Dendritic cell treated with granulocyte-macrophage colony-stimulating factor and Interleukin-4, amounts not matched to agents 40 ng/mL and 50 ng/mL, for 4 days (primary cell): ENCODE results near the gene CXCL13.

Experiments used
- H3K27ac Mint-ChIP-seq: one replicate; pipeline ENCODE4 v1.8.0; 2022; ENCODE audit warnings: mild to moderate bottlenecking, mixed read lengths
- H3K27me3 Mint-ChIP-seq: one replicate; pipeline ENCODE4 v1.8.0; 2022; ENCODE audit warnings: mild to moderate bottlenecking, mixed read lengths
- H3K36me3 Mint-ChIP-seq: one replicate; pipeline ENCODE4 v1.8.0; 2022; ENCODE audit warnings: low read depth, mixed read lengths
- H3K4me1 Mint-ChIP-seq: one replicate; pipeline ENCODE4 v1.8.0; 2022; ENCODE audit warnings: low read depth, mixed read lengths
- H3K4me3 Mint-ChIP-seq: one replicate; pipeline ENCODE4 v1.8.0; 2022; ENCODE audit warnings: mild to moderate bottlenecking, moderate library complexity, mixed read lengths
- H3K9me3 Mint-ChIP-seq: one replicate; pipeline ENCODE4 v1.8.0; 2022; ENCODE audit warnings: mixed read lengths
- intact Hi-C: fragments of 100-400 bp; cut with micrococcal nuclease; formaldehyde crosslinking; loops from one replicate; pipeline ENCODE4 v1.15.0; 2022

CXCL13 gene

DNA sequence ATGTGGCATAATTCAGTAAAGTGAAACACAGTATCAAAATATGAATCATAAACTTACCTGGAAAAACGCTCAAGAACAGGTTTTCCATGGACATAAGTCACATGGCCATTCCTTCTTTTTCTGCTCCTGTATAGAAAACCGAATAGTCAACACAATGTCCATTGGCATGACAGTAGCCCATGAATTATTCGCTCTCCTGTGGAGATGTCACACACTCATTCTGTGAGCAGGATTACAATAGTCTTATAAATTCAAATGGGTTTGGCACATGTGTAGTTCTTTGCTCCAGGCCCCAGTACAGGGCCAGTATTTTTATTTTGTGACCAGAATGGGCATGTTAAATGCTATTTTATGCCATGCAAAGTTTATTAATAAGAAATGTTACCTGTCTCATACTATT, 15.1 kb upstream of the CXCL13 start:
- H3K27me3 Mint-ChIP-seq: no peaks in the 10 kb centered on the region
- H3K4me3 Mint-ChIP-seq: no peak overlapping the region
- H3K4me1 Mint-ChIP-seq: peaks cover 10% of the 10 kb centered on the region
- intact Hi-C loops: no loop called here
- no peak overlapping the region for H3K27ac Mint-ChIP-seq
- no peaks in the 10 kb centered on the region for H3K9me3 Mint-ChIP-seq
- no peaks in the 10 kb centered on the region for H3K36me3 Mint-ChIP-seq

DNA sequence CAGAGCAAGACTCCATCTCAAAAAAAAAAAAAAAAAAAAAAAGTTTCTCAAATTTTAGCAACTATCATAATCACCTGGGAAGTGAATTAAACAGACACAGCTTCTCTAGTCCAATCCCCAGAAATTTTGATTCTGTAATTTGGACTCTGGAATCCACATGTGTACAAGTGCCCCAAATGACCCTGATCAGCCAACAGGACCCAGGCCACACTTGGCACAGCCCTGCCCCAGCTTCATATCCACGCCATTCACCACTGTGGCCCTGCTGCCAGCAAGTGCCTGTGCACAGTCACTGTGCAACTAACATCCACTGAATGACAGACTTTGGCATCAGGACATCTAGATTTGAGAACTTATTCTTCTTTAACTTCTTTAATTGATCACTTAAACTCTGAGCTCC, 14.1 kb upstream of the CXCL13 start:
- intact Hi-C loops: no loop called here
- Mint-ChIP-seq H3K27ac (no peak overlapping the region), H3K4me1 (peaks cover 10% of the 10 kb centered on the region), H3K9me3 (no peaks in the 10 kb centered on the region), H3K36me3 (no peaks in the 10 kb centered on the region), H3K27me3 (no peaks in the 10 kb centered on the region), H3K4me3 (no peak overlapping the region)

DNA sequence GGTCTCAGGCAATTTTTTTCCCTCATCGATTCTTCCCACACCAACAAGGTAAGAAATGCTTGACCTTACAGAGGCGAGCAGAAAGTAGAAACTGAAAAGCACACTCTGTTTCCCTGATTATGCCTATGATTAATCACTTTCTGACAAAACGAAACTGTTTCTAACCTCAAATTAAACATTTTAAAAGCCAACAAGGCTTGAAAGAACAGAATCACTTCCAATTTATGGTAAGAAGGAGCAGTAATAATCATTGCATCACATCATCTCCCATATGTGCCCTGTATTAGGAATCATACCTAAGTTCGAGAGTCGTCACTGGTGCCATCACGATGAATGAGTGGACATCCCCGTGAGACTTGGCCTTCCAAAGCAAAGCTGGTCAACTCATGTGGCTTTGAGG, 12.5 kb upstream of the CXCL13 start:
- H3K4me3 Mint-ChIP-seq: no peak overlapping the region
- no peak overlapping the region for H3K27ac Mint-ChIP-seq
- no peaks in the 10 kb centered on the region for H3K9me3 Mint-ChIP-seq
- intact Hi-C loops: no loop called here
- H3K27me3 Mint-ChIP-seq: no peaks in the 10 kb centered on the region
- H3K36me3 Mint-ChIP-seq: no peaks in the 10 kb centered on the region
- H3K4me1 Mint-ChIP-seq: no peaks in the 10 kb centered on the region

DNA sequence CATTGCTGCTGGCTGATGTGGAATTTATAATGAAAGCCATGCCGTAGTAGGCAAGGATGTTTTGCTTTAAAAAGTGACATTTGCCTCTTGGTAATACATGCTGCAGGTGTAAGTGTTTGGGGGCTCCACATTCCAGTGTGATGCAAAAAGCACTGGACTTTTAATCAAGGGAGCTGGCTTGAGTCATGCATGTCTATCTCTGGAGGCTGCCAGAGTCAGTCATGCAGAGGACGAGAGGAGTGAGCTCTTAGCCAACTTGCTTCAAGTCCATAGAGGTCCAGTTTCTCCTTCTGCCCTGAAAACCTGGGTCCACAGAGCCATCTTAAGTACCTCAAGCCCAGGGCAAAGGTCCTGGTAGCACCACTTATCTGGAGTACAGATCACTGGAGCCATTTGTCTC, 11.6 kb upstream of the CXCL13 start:
- H3K27me3 Mint-ChIP-seq: no peaks in the 10 kb centered on the region
- H3K36me3 Mint-ChIP-seq: no peaks in the 10 kb centered on the region
- no peak overlapping the region for H3K4me3 Mint-ChIP-seq
- no peaks in the 10 kb centered on the region for H3K4me1 Mint-ChIP-seq
- intact Hi-C loops: no loop called here
- no peaks in the 10 kb centered on the region for H3K9me3 Mint-ChIP-seq
- no peak overlapping the region for H3K27ac Mint-ChIP-seq

DNA sequence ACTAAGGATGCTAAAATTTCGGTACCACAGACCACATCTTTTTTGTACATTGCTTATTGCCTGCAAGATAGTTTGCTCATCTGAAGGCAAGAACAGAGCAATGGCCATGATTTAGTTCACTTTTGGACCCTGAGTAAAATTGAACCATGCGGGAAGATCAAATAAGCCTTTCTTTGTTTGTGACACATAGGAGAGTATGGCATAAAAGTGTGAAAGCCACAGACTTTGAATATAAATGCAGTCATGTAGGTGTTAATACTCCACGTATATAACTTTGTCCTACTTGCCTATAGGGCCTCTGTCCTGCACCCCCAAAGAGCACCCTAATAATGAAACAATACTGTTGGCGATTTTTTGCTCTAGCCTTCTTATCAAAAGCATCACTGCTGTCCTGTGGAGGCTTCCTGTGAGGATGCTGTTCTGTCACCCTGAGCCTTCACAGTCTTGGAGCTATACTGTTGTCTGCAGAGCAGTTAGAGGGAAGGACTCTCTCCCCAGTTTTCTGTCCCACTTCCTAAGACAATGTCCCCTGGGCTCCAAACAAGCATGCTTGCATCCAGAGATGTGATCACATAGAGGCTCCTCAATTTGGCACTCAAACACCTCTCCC, 10.2 kb upstream of the CXCL13 start:
- H3K27me3 Mint-ChIP-seq: no peaks in the 10 kb centered on the region
- intact Hi-C loops: no loop called here
- H3K9me3 Mint-ChIP-seq: no peaks in the 10 kb centered on the region
- H3K4me3 Mint-ChIP-seq: no peak overlapping the region
- H3K27ac Mint-ChIP-seq: no peak overlapping the region
- H3K4me1 Mint-ChIP-seq: no peaks in the 10 kb centered on the region
- no peaks in the 10 kb centered on the region for H3K36me3 Mint-ChIP-seq

DNA sequence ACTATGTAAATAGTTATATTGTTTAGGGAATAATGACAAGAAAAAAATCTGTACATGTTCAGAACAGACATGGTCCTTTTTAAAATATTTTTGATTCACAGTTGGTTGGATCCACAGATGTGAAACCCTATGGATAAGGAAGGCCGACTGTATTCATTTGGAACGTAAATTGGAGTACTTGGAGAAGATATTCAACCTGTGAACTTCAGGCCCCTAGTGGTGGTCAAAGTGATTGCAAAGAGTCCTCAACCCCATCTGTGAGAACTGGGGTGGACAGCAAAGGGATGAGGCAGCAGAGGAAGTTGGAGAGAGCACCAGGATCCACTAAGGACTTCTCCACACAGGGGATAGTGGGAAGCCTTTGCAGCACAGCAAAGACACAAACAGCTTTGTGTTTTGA, 6.2 kb upstream of the CXCL13 start:
- Mint-ChIP-seq H3K9me3 (no peaks in the 10 kb centered on the region), H3K27me3 (no peaks in the 10 kb centered on the region), H3K4me3 (no peak overlapping the region), H3K4me1 (no peaks in the 10 kb centered on the region), H3K27ac (no peak overlapping the region), H3K36me3 (no peaks in the 10 kb centered on the region)
- intact Hi-C loops: no loop called here

DNA sequence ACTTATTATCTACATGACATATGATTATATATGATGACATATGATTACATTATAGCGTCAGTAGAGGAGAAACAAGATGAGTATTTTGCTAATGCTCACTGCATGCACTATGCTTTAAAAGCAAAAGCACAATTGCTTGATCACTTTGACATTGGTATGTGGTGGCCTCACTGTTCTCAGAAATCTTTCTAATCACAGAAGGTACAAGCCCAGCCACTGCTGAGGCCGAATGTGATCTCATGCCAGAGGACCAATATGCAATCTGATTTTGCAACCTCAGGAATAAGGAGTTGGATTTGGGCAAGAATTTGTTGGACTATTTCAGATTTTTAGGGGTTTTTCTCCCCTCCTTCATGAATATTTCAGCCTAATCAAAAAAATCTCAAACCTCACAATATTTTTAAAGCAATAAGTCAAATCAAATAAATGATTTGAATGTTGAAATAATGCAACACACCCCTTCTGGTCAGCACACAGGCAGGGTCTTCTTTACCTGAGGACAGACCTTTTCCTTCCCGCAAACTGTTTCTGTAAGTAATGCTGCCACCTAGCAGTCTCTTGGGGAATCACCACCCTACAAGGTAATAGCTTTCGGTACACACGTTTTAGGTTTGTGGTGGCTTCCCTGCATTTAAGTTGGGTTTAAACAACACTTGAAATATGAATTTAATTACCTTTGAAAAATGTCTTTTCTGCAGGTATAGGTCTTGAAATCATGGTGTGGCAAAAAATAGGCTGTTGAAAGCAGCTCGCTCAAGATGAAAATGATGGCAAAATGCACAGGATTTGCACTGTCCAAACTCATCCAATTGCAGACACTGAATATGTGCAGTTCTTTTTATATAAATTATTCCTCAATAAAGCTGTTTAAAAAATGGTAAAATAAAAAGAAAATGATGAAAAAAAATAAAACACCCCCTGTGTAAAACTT, 4.8 kb upstream of the CXCL13 start:
- Mint-ChIP-seq H3K9me3 (no peaks in the 10 kb centered on the region), H3K36me3 (no peaks in the 10 kb centered on the region), H3K4me1 (no peaks in the 10 kb centered on the region), H3K27ac (no peak overlapping the region), H3K27me3 (no peaks in the 10 kb centered on the region), H3K4me3 (no peak overlapping the region)
- intact Hi-C loops: loop anchor here (1.0 kb wide), 1 partner anchor 215 kb away; no protein-coding TSS in a partner anchor

DNA sequence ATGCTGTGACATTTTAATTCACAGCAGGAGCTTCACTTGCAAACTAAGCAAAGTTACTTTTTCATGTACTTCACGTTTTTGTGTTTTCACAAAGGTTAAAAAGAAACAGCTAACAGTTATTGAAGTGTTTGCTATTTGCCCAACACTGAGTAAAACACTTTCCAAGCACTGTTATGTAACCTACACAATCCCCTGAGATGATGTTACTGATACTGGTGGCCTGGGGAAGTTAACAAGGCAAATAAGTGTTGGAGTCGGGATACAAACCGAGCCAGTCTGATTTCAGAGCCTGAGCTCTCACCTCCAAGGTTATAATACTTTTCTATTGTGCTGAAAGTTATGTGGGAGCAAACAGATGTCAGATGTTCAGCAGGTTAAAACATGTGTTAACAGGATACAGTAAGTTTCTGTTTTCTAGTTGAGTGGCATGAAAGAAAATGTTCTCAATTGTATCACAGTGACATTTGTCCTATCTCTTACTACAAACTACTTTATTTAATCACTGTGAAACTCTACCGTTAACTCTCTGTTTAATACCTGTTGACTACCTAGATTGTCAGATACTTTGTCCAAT, 3.9 kb upstream of the CXCL13 start:
- H3K27ac Mint-ChIP-seq: no peak overlapping the region
- H3K9me3 Mint-ChIP-seq: no peaks in the 10 kb centered on the region
- H3K4me3 Mint-ChIP-seq: no peak overlapping the region
- intact Hi-C loops: loop anchor here (1.0 kb wide), 1 partner anchor 216 kb away; no protein-coding TSS in a partner anchor
- H3K27me3 Mint-ChIP-seq: no peaks in the 10 kb centered on the region
- no peaks in the 10 kb centered on the region for H3K4me1 Mint-ChIP-seq
- no peaks in the 10 kb centered on the region for H3K36me3 Mint-ChIP-seq

DNA sequence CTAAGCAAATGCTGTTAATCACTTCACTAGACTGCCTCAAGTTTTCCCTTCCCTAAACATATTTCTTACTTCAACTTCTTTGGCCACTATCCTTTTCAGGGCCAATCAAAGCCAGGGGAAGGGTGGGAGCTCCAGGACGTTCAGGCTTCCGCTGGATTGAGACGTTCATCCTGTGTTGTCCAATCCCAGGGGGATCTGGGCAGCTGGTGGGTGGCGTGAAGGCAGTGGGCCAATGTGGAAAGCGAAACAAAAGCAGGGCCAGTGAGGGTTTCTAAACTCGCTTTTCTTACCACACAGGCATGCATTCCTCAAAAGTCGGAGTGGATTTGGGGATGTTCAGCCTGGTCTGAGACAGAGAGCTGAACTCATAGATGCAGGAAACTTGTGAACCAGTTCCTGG, 7.6 kb downstream of the CXCL13 start:
- H3K27me3 Mint-ChIP-seq: no peaks in the 10 kb centered on the region
- no peak overlapping the region for H3K4me3 Mint-ChIP-seq
- no peaks in the 10 kb centered on the region for H3K4me1 Mint-ChIP-seq
- no peaks in the 10 kb centered on the region for H3K9me3 Mint-ChIP-seq
- intact Hi-C loops: no loop called here
- H3K36me3 Mint-ChIP-seq: no peaks in the 10 kb centered on the region
- no peak overlapping the region for H3K27ac Mint-ChIP-seq

DNA sequence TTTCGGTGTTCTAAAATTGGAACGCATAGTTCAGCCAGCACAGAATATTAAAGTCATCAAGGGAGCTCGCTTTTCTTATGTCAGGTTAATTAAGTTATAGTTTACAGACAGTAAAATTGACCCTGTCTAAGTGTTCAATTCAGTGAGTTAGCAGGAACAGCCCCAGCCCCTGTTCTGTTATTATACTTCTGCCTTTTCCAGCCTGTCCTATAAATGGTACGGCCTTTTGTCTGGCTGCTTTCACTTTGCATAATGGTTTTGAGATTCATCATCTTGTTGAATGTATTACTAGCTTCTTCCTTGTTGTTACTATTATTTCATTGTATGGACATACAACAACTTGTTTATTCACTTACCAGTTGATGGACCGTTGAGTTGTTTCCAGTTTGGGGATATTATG, 9.5 kb downstream of the CXCL13 start:
- Mint-ChIP-seq H3K27me3 (peaks cover 5% of the 10 kb centered on the region), H3K9me3 (no peaks in the 10 kb centered on the region), H3K4me3 (no peak overlapping the region), H3K27ac (no peak overlapping the region), H3K36me3 (no peaks in the 10 kb centered on the region), H3K4me1 (peaks cover 10% of the 10 kb centered on the region)
- intact Hi-C loops: loop anchor here (5.0 kb wide), 1 partner anchor 373 kb away; no protein-coding TSS in a partner anchor

DNA sequence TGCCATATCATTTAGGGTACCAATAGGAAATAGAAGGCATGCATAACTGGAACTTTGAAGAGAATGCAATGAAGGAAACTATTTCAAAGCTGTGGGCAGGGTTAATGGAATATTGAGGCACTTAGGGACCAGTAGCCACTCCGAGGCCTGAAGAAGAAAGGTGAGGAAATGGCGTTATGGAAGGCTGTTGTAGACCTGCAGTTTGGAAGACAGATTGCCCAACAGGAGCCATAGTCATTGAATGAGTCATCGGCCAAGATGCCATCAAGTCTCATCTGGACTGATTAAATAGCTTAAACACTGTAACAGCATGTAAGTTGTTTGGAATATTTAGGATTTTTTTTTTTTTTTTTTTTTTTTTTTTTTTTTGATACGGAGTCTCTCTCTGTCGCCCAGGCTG, 11.6 kb downstream of the CXCL13 start:
- no peak overlapping the region for H3K27ac Mint-ChIP-seq
- no peaks in the 10 kb centered on the region for H3K36me3 Mint-ChIP-seq
- intact Hi-C loops: loop anchor here (5.0 kb wide), 1 partner anchor 375 kb away; no protein-coding TSS in a partner anchor
- H3K9me3 Mint-ChIP-seq: no peaks in the 10 kb centered on the region
- peaks cover 5% of the 10 kb centered on the region for H3K27me3 Mint-ChIP-seq
- H3K4me3 Mint-ChIP-seq: no peak overlapping the region
- H3K4me1 Mint-ChIP-seq: peaks cover 10% of the 10 kb centered on the region

DNA sequence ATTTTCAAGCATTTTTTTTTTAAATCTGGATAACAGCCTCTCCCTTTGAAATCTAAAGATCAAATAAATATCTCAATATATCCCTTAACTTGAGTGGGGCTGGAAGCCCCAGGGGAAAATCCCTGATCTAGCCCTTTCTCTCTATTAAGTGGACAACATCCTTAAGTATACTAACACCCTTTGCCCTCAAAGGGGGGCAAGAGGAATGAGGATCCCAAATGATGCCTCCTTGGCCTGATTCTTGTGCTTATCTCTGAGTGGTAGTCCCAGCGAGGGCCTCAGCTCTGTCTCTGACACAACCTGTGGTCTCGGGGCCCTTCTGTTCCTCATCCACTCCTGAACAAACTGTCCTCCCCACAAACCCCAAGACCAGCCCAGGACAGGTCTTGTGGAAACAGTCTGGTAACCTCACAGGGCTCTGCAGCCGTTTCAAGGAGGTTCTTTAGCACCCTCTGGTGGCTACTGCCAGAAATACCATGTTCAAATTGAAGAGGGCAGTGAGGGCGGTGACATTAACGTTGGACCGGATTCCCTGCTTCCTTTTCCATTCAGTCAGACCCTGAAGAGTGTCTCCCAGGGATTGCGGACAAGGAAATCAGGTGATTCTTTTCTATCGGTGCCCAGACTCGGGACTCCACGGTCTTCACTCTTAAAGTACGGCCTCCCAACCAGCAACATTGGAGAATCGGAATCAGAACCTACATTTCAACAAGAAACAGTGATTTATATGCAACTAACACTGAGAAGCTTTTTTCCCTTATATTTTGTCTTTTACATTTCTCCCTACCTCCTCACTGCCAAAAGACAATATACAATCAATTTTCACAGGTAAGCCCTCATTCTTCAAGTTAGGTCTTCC, 13.0 kb downstream of the CXCL13 start:
- Mint-ChIP-seq H3K4me3 (no peak overlapping the region), H3K9me3 (no peaks in the 10 kb centered on the region), H3K36me3 (no peaks in the 10 kb centered on the region), H3K27me3 (peaks cover 5% of the 10 kb centered on the region), H3K4me1 (peaks cover 10% of the 10 kb centered on the region), H3K27ac (no peak overlapping the region)
- intact Hi-C loops: loop anchor here (1.0 to 5.0 kb wide), 2 partner anchors 233 to 376 kb away; no protein-coding TSS in a partner anchor

DNA sequence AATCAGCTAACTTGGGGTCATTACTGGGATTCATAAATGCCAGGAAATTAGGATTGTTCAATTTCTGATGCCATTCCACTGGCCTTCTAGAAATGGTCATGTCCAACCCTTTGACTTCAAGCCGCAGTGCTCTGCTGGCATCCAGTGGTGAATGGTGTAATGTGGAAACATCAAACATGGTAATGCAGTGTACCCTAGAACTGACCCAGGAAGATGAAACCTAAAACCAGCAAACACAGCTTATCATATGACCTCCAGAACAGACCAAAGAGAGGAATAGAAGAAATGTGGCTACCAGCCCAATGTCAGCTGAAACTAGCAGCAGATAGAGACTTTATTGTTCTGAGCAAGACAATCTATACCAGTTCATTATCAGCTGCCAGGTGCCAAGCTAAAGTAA, 13.8 kb downstream of the CXCL13 start:
- H3K27me3 Mint-ChIP-seq: peaks cover 5% of the 10 kb centered on the region
- H3K9me3 Mint-ChIP-seq: no peaks in the 10 kb centered on the region
- H3K27ac Mint-ChIP-seq: no peak overlapping the region
- H3K4me1 Mint-ChIP-seq: peaks cover 10% of the 10 kb centered on the region
- no peak overlapping the region for H3K4me3 Mint-ChIP-seq
- intact Hi-C loops: loop anchor here (5.0 kb wide), 1 partner anchor 377 kb away; no protein-coding TSS in a partner anchor
- no peaks in the 10 kb centered on the region for H3K36me3 Mint-ChIP-seq
